PC-9 (cell line): Measurements from ENCODE around the gene IL12RB1. TPM values are rescaled to one million over a fixed set of nuclear protein-coding genes. Genes with fewer than 3 reads are reported as not detected.

ENCODE experiments used
- BruUV-seq: library from RNA; stranded (reverse); fragments of 400-500 nt; replicated peaks from 2 replicates; lab custom pipeline; 2021; lab: Mats Ljungman, UMichigan
- CTCF ChIA-PET: fragments of 300-600 bp; sonication (Branson Sonifier 250); formaldehyde crosslinking; loops from one replicate; lab custom pipeline; 2022; ENCODE audit warnings: antibody characterized with exemption; lab: Charles Lee
- POLR2A ChIA-PET: fragments of 300-600 bp; sonication (Branson Sonifier 250); formaldehyde crosslinking; loops from one replicate; lab custom pipeline; 2022; ENCODE audit warnings: antibody characterized with exemption; ENCODE audit not compliant: unreplicated experiment; lab: Charles Lee
- DNase-seq, 2 experiments: peaks; one replicate each; pipeline versions ENCODE4 v3.0.0 to v3.0.0-alpha.2; 2015 to 2022; ENCODE audit warnings: mixed read lengths in 1 of 2
- H2AFZ ChIP-seq: fragments of 200-600 bp; sonication (generic); 2 replicates; pipeline ENCODE4 v1.8.1; 2017; ENCODE audit warnings: antibody characterized with exemption
- H3F3A ChIP-seq: fragments of 200-600 bp; sonication (generic); 2 replicates; pipeline ENCODE4 v1.8.1; 2017; ENCODE audit warnings: antibody characterized with exemption, mild to moderate bottlenecking, low read depth; ENCODE audit not compliant: insufficient read depth
- H3K27ac ChIP-seq: fragments of 200-600 bp; sonication (generic); 2 replicates; pipeline ENCODE4 v1.6.1; 2016; ENCODE audit warnings: mixed run types
- H3K27me3 ChIP-seq: fragments of 200-600 bp; sonication (generic); 2 replicates; pipeline ENCODE4 v1.6.1; 2016; ENCODE audit warnings: low read depth, mixed run types; ENCODE audit not compliant: insufficient read depth
- H3K36me3 ChIP-seq: fragments of 200-600 bp; sonication (generic); 2 replicates; pipeline ENCODE4 v1.6.1; 2016; ENCODE audit warnings: low read depth, mixed run types
- H3K4me1 ChIP-seq: fragments of 200-600 bp; sonication (generic); replicated peaks from 2 replicates; pipeline ENCODE4 v1.6.1; 2016; ENCODE audit warnings: mixed run types; ENCODE audit not compliant: insufficient read depth
- H3K4me2 ChIP-seq: fragments of 200-600 bp; sonication (generic); 2 replicates; pipeline ENCODE4 v1.6.1; 2017; ENCODE audit warnings: mixed run types
- H3K4me3 ChIP-seq: fragments of 200-600 bp; sonication (generic); 2 replicates; pipeline ENCODE4 v1.6.1; 2016; ENCODE audit warnings: mixed run types
- H3K79me2 ChIP-seq: fragments of 200-600 bp; sonication (generic); 2 replicates; pipeline ENCODE4 v1.6.1; 2017; ENCODE audit warnings: low read depth, mixed run types
- H3K9me2 ChIP-seq: fragments of 200-600 bp; sonication (generic); 2 replicates; pipeline ENCODE4 v1.8.1; 2017; ENCODE audit warnings: mild to moderate bottlenecking; ENCODE audit not compliant: insufficient read depth
- H3K9me3 ChIP-seq: fragments of 200-600 bp; sonication (generic); 2 replicates; pipeline ENCODE4 v1.8.1; 2016; ENCODE audit warnings: low read depth; ENCODE audit not compliant: insufficient read depth
- H4K20me1 ChIP-seq: fragments of 200-600 bp; sonication (generic); 2 replicates; pipeline ENCODE4 v1.8.1; 2017; ENCODE audit not compliant: insufficient read depth
- EZH2 ChIP-seq: fragments of 200-600 bp; sonication (generic); IDR thresholded peaks from 2 replicates; pipeline ENCODE4 v1.8.0; 2017; ENCODE audit warnings: antibody characterized with exemption, low read depth
- intact Hi-C: fragments of 100-400 bp; cut with micrococcal nuclease; formaldehyde crosslinking; loops from one replicate; pipeline ENCODE4 v1.10.0; 2022; ENCODE audit not compliant: unreplicated experiment
- total RNA-seq: library from RNA; stranded (reverse); gene quantifications from 2 replicates; pipeline ENCODE4 v1.2.3, GENCODE V29; 2021
- TF ChIP-seq, protein P1 (sequence below): fragments of 200-600 bp; sonication (generic); conservative IDR thresholded peaks from 2 replicates; pipeline ENCODE4 v1.6.1; 2017; ENCODE audit warnings: mixed run types, antibody characterized with exemption, mild to moderate bottlenecking, moderate library complexity

IL12RB1 gene
- total RNA-seq, 1 experiment from 2014 or later, result 0.55 TPM

DNA sequence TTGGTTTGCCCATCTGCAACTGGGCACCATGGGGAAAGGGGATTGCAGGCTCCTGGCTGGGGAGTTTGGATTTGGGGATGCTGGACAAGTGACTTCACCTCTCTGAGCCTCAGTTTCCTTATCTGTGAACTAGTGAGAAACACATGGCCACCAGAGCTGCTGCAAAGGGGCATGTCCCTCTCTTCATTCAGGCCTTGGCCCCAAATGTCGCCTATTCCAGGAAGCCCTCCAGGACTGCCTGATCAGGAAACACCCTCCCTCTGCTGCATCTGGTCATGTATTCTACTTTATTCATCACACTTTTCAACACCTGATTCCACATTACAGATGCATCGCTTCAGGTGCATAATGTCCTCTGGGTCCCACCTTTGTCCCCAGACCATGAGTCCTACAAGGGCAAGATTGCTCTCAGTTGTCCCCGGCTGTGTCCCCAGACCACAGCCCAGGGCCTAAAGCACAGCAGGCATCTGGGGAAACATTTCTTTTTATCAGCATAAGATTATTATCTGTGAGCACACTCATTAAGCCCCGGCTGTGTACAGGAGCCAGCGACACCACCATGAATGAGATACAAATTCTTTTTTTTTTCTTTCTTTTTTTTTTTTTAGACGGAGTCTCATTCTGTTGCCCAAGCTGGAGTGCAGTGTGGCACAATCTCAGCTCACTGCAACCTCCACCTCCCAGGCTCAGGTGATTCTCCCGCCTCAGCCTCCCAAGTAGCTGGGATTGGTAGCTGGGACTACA lies 41.3 kb downstream of the IL12RB1 start:
- Histone ChIP-seq H3K4me2 (peak overlapping the region; percentile 24; the same call in 1 of the 2 replicates), H3K4me3 (no peak overlapping the region), H3K79me2 (no peaks in the 10 kb centered on the region), H3K4me1 (peaks cover 14% of the 10 kb centered on the region), H3K27me3 (no peaks in the 10 kb centered on the region), H4K20me1 (no peaks in the 10 kb centered on the region), H3K36me3 (no peaks in the 10 kb centered on the region), H2AFZ (no peak overlapping the region), H3K9me3 (no peaks in the 10 kb centered on the region), H3K27ac (peak overlapping the region; percentile 54), H3F3A (peaks cover 20% of the 10 kb centered on the region), H3K9me2 (no peaks in the 10 kb centered on the region)
- CTCF ChIA-PET, result interaction anchor here (0.7 kb wide), 2 partner anchors 103 to 123 kb away, joined by 7 to 9 read pairs; no protein-coding TSS in a partner anchor
- no TSS peak for BruUV-seq
- no peak for TF ChIP-seq EZH2
- TF ChIP-seq, protein P1, sequence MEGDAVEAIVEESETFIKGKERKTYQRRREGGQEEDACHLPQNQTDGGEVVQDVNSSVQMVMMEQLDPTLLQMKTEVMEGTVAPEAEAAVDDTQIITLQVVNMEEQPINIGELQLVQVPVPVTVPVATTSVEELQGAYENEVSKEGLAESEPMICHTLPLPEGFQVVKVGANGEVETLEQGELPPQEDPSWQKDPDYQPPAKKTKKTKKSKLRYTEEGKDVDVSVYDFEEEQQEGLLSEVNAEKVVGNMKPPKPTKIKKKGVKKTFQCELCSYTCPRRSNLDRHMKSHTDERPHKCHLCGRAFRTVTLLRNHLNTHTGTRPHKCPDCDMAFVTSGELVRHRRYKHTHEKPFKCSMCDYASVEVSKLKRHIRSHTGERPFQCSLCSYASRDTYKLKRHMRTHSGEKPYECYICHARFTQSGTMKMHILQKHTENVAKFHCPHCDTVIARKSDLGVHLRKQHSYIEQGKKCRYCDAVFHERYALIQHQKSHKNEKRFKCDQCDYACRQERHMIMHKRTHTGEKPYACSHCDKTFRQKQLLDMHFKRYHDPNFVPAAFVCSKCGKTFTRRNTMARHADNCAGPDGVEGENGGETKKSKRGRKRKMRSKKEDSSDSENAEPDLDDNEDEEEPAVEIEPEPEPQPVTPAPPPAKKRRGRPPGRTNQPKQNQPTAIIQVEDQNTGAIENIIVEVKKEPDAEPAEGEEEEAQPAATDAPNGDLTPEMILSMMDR, result no peak
- no peak for DNase-seq
- intact Hi-C loops, result no loop called here
- POLR2A ChIA-PET, result interaction anchor here (0.6 kb wide), 1 partner anchor 22 kb away, joined by 9 read pairs; no protein-coding TSS in a partner anchor

DNA sequence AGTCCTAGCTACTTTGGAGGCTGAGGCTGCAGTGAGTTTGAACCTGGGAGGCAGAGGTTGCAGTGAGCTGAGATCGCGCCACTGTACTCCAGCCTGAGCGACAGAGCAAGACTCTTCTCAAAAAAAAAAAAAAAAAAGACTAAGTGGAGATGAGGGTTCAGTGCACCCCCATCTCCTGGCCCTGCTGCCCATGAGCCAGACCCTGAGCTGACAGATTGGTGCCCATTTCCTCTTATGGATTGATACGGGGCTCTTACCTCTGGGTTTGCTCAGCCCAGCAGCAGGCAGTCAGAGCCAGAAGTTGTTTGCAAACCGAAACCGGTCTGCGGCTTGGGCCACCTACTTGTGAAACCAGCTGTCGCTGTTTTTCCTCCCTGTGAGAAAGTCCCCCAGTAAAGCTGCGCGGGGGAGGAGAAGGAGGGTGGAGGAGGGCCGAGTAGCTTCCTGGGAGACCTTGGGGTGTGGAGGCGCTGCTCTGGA lies 41.9 kb downstream of the IL12RB1 start:
- no peaks in the 10 kb centered on the region for H3K9me3 ChIP-seq
- intact Hi-C loops, result no loop called here
- DNase-seq, result peak; percentile 54 to 60
- peaks cover 14% of the 10 kb centered on the region for H3K4me1 ChIP-seq
- H3K27ac ChIP-seq, result peak overlapping the region; percentile 54
- no peaks in the 10 kb centered on the region for H3K36me3 ChIP-seq
- ChIA-PET CTCF (interaction anchor here (0.7 kb wide), 2 partner anchors 103 to 123 kb away, joined by 7 to 9 read pairs; no protein-coding TSS in a partner anchor), POLR2A (interaction anchor here (0.6 kb wide), 1 partner anchor 21 kb away, joined by 9 read pairs; no protein-coding TSS in a partner anchor)
- no peak overlapping the region for H3K4me3 ChIP-seq
- H3K9me2 ChIP-seq, result no peaks in the 10 kb centered on the region
- TF ChIP-seq, protein P1, result no peak
- TF ChIP-seq EZH2, result no peak
- no peaks in the 10 kb centered on the region for H4K20me1 ChIP-seq
- no TSS peak for BruUV-seq
- H3K79me2 ChIP-seq, result no peaks in the 10 kb centered on the region
- peak overlapping the region; percentile 24; the same call in 1 of the 2 replicates for H3K4me2 ChIP-seq
- peaks cover 20% of the 10 kb centered on the region for H3F3A ChIP-seq
- no peaks in the 10 kb centered on the region for H3K27me3 ChIP-seq
- no peak overlapping the region for H2AFZ ChIP-seq

DNA sequence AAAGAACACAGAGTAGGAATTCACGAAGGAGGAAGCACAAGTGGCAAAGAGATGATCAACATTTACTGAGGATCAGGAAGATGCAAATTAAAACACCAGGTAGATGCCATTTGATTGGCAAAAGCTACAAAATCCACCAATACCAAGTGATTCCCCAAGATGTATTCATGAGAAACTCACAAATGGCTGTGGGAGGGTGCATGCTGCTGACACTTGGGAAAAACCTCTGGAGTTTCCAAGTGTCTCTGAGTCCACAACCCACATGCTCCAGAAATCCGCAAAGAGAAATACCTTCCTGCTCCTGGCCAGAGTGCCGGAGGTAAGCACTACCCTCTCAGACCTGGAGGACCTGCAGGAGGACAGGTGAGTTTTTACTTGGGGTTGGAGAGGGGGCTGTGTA lies 43.1 kb downstream of the IL12RB1 start:
- H3K9me2 ChIP-seq, result no peaks in the 10 kb centered on the region
- peaks cover 14% of the 10 kb centered on the region for H3K4me1 ChIP-seq
- H3K9me3 ChIP-seq, result no peaks in the 10 kb centered on the region
- CTCF ChIA-PET, result no interaction called here
- BruUV-seq, result no TSS peak
- H3K79me2 ChIP-seq, result no peaks in the 10 kb centered on the region
- H4K20me1 ChIP-seq, result no peaks in the 10 kb centered on the region
- no peak overlapping the region for H3K27ac ChIP-seq
- no peak for DNase-seq
- H3K27me3 ChIP-seq, result no peaks in the 10 kb centered on the region
- TF ChIP-seq, protein P1, result no peak
- no peak for TF ChIP-seq EZH2
- no peaks in the 10 kb centered on the region for H3K36me3 ChIP-seq
- intact Hi-C loops, result no loop called here
- H3K4me3 ChIP-seq, result no peak overlapping the region
- no peak overlapping the region for H3K4me2 ChIP-seq
- POLR2A ChIA-PET, result no interaction called here
- peaks cover 20% of the 10 kb centered on the region for H3F3A ChIP-seq
- no peak overlapping the region for H2AFZ ChIP-seq
